GM13976 (cell line): ENCODE measurements around the gene JDP2.
"Not testable (repeated sequence)": the region's sequence is repeated elsewhere in the genome, so short reads cannot be mapped to it uniquely, and the experiment has no call there.

Source experiments
- DNase-seq: peaks from one replicate; pipeline ENCODE4 v3.0.0; 2012; ENCODE audit warnings: low spot score
- CTCF ChIP-seq: IDR thresholded peaks from 2 replicates; pipeline ENCODE4 v1.5.1; 2012; ENCODE audit warnings: borderline replicate concordance, mild to moderate bottlenecking; ENCODE audit not compliant: insufficient read depth; ENCODE audit errors: extremely low read depth, missing control alignments, control extremely low read depth
- in situ Hi-C: fragments of 300-500 bp; cut with MboI; formaldehyde crosslinking; loops from one replicate; pipeline ENCODE4 v1.12.0; 2022; ENCODE audit warnings: low sequenced_read_pairs, mixed read lengths, inconsistent platforms; ENCODE audit not compliant: unreplicated experiment

Gene JDP2

GRCh38 chr14:75427482-75428229 is at the start of gene JDP2:
Gene JDP2 (plus strand): TSS chr14:75428022. CDS start chr14:75437921, 9,899 bp downstream.
- peak; percentile 68 for DNase-seq
- in situ Hi-C loops, result no loop called here
- no peak for TF ChIP-seq CTCF

GRCh38 chr14:75379246-75379929 is 48.4 kb upstream of the JDP2 start:
- in situ Hi-C loops, result no loop called here
- TF ChIP-seq CTCF, result no peak
- no peak for DNase-seq

GRCh38 chr14:75379930-75380270 is 47.9 kb upstream of the JDP2 start:
- no peak for DNase-seq
- TF ChIP-seq CTCF, result no peak
- in situ Hi-C loops, result no loop called here

GRCh38 chr14:75380656-75381055 is 47.2 kb upstream of the JDP2 start:
- no peak for DNase-seq
- TF ChIP-seq CTCF, result no peak
- in situ Hi-C loops, result no loop called here

- in situ Hi-C loops, result no loop called here
- TF ChIP-seq CTCF, result no peak
- no peak for DNase-seq
Observed at GRCh38 chr14:75381642-75382041, 46.2 kb upstream of the JDP2 start.

GRCh38 chr14:75383219-75383618 is 44.6 kb upstream of the JDP2 start:
- DNase-seq, in situ Hi-C loops: not testable (repeated sequence)

- in situ Hi-C loops, result no loop called here
- no peak for DNase-seq
- TF ChIP-seq CTCF, result no peak
Observed at GRCh38 chr14:75383721-75384120, 44.1 kb upstream of the JDP2 start.
